GM18517 (cell line): ENCODE measurements around the gene FUNDC2.
"Not testable (repeated sequence)": the region's sequence is repeated elsewhere in the genome, so short reads cannot be mapped to it uniquely, and the experiment has no call there.

Experiments used
- ATAC-seq: cut with Tn5 transposase; IDR thresholded peaks from one replicate; pipeline ENCODE4 v1.9.1; 2021; ENCODE audit warnings: mild to moderate bottlenecking, moderate library complexity; ENCODE audit not compliant: unreplicated experiment

Gene FUNDC2

GRCh38 chrX:155026727-155027508, at the start of gene FUNDC2:
FUNDC2 (plus strand) TSS chrX:155026844; CDS start chrX:155026939, 95 bp downstream.
- peak; percentile 89 for ATAC-seq

GRCh38 chrX:154979629-154980028, 47.0 kb upstream of the FUNDC2 start:
- ATAC-seq = no peak

GRCh38 chrX:154980330-154981115, 46.1 kb upstream of the FUNDC2 start:
- peak; percentile 99 for ATAC-seq

GRCh38 chrX:154981116-154981411, 45.6 kb upstream of the FUNDC2 start:
- no peak for ATAC-seq

- no peak for ATAC-seq
These were observed 39.6 kb upstream of the FUNDC2 start for GRCh38 chrX:154986826-154987575.

GRCh38 chrX:154987940-154988339, 38.7 kb upstream of the FUNDC2 start:
- no peak for ATAC-seq

GRCh38 chrX:154988719-154989118, 37.9 kb upstream of the FUNDC2 start:
- no peak for ATAC-seq

- peak; percentile 60 for ATAC-seq
These were observed 36.1 kb upstream of the FUNDC2 start for GRCh38 chrX:154990496-154990895.

- peak; percentile 34 for ATAC-seq
These were observed 35.6 kb upstream of the FUNDC2 start for GRCh38 chrX:154991039-154991438.

GRCh38 chrX:154991476-154991875, 35.2 kb upstream of the FUNDC2 start:
- no peak for ATAC-seq

- no peak for ATAC-seq
These were observed 28.3 kb upstream of the FUNDC2 start for GRCh38 chrX:154998204-154998880.

- no peak for ATAC-seq
These were observed 25.8 kb upstream of the FUNDC2 start for GRCh38 chrX:155000841-155001240.

- no peak for ATAC-seq
These were observed 24.8 kb upstream of the FUNDC2 start for GRCh38 chrX:155001873-155002272.

GRCh38 chrX:155005190-155005589, 21.5 kb upstream of the FUNDC2 start:
- ATAC-seq = no peak

- not testable (repeated sequence) for ATAC-seq
These were observed 20.3 kb upstream of the FUNDC2 start for GRCh38 chrX:155006379-155006778.

GRCh38 chrX:155006913-155007671, 19.6 kb upstream of the FUNDC2 start:
- ATAC-seq = not testable (repeated sequence)

GRCh38 chrX:155008578-155008977, 18.1 kb upstream of the FUNDC2 start:
- not testable (repeated sequence) for ATAC-seq

GRCh38 chrX:155009994-155010472, 16.6 kb upstream of the FUNDC2 start:
- no peak for ATAC-seq

- no peak for ATAC-seq
These were observed 6.1 kb upstream of the FUNDC2 start for GRCh38 chrX:155020591-155020990.

GRCh38 chrX:155022585-155022984, 4.1 kb upstream of the FUNDC2 start, which contains the start of gene F8:
F8 (minus strand) TSS chrX:155022723; CDS start chrX:155022552, 171 bp downstream.
- ATAC-seq = no peak
